Fibroblast of the aortic adventitia (primary cell): ENCODE data around the gene IL9R. TPM values are rescaled to one million over a fixed set of nuclear protein-coding genes. Genes with fewer than 3 reads are reported as not detected.
"Not testable (repeated sequence)": the region's sequence is repeated elsewhere in the genome, so short reads cannot be mapped to it uniquely, and the experiment has no call there.

Experiments
- DNase-seq: peaks from one replicate; pipeline ENCODE4 v3.0.0-alpha.2; 2010; ENCODE audit warnings: low read depth
- H3K4me3 ChIP-seq: 2 replicates; pipeline ENCODE4 v1.5.1; 2011; ENCODE audit warnings: low read depth, mild to moderate bottlenecking, control low read depth, low read length, moderate library complexity
- total RNA-seq: library from RNA; depleted of rRNA; stranded (reverse); fragments of >200 nt; gene quantifications from 2 replicates; pipeline ENCODE4 v1.2.3, GENCODE V29; 2012; ENCODE audit warnings: low replicate concordance
- TF ChIP-seq, protein P1 (sequence below): IDR thresholded peaks from 2 replicates; pipeline ENCODE4 v1.5.1; 2011; ENCODE audit warnings: mild to moderate bottlenecking, low read length, control low read depth, inconsistent platforms; ENCODE audit not compliant: insufficient read depth

Gene IL9R
- total RNA-seq, 1 donor = not detected

DNA sequence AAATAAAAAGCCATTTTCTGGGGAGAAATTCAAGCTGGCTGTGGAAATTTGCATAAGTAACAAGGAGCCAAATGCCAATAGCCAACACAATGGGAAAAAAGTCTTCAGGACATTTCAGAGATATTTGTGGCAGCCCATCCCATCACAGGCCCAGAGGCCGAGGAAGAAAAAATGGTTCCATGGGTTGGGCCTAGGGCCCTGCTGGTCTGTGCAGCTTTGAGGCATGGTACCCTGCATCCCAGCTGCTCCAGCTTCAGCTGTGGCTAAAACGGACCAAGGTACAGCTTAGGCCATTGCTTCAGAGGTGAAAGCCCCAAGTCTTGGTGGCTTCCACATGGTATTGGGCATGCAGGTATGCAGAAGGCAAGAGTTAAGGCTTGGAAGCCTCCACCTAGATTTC lies 14.2 kb upstream of the IL9R start:
- TF ChIP-seq, protein P1, sequence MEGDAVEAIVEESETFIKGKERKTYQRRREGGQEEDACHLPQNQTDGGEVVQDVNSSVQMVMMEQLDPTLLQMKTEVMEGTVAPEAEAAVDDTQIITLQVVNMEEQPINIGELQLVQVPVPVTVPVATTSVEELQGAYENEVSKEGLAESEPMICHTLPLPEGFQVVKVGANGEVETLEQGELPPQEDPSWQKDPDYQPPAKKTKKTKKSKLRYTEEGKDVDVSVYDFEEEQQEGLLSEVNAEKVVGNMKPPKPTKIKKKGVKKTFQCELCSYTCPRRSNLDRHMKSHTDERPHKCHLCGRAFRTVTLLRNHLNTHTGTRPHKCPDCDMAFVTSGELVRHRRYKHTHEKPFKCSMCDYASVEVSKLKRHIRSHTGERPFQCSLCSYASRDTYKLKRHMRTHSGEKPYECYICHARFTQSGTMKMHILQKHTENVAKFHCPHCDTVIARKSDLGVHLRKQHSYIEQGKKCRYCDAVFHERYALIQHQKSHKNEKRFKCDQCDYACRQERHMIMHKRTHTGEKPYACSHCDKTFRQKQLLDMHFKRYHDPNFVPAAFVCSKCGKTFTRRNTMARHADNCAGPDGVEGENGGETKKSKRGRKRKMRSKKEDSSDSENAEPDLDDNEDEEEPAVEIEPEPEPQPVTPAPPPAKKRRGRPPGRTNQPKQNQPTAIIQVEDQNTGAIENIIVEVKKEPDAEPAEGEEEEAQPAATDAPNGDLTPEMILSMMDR = no peak
- no peak for DNase-seq
- H3K4me3 ChIP-seq = no peak overlapping the region

DNA sequence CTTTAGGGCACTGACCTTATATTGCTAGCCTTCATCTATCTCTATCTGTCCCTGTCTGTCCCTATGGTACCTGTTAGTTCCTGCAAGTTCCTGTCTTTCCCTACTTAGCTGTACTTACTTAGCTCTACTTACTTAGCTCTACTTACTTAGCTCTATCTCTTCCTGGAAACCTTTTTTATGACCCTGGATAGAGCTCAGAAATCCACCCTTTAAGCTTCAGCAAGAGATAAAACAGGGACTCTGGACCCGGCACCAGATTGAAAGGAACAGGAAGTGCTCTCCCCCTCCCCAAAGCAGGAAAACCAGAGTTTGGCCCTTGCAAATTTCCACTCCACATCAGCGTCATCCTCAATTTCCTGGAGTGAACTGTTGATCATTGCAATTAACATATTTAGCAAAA lies 12.3 kb upstream of the IL9R start:
- TF ChIP-seq, protein P1 = no peak
- H3K4me3 ChIP-seq = no peak overlapping the region
- no peak for DNase-seq

DNA sequence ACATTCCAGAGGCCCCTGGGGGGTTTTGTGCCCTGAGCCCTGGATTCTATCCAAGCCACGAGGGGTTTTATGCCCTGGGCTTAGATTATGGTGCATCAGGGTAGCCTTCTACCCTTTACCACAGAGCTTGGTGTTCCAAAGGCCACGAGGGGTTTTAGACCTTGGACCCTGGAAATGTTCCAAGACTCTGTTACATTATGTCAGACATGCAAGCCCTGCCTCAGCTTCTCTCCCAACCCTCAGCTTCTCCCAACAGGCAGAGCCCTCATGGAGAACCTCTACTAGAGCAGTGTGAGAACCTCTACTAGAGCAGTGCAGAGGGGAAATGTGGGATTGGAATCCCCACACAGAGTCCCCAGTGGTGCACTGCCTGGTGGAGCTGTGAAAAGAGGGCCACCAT lies 10.5 kb upstream of the IL9R start:
- H3K4me3 ChIP-seq, DNase-seq: not testable (repeated sequence)

DNA sequence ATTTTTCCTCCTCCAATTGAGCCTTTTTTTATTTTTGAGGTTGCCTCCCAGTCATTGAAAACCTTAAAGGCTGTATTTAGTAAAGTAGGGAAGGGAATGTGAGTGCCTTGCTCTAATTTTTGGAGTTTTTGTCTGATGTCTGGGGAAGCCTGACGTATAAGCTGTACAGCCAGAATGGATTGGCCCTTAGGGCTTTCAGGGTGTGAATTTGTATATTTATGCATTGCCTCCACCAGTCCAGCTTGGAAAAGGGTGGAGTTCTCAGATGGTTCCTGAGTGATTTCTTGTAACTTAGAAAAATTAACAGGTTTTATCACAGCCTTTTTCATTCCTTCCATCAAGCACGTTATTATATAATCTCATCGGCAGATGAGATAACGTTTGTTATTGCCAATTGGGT lies 8.6 kb upstream of the IL9R start:
- TF ChIP-seq, protein P1 = no peak
- no peak overlapping the region for H3K4me3 ChIP-seq
- DNase-seq = no peak

DNA sequence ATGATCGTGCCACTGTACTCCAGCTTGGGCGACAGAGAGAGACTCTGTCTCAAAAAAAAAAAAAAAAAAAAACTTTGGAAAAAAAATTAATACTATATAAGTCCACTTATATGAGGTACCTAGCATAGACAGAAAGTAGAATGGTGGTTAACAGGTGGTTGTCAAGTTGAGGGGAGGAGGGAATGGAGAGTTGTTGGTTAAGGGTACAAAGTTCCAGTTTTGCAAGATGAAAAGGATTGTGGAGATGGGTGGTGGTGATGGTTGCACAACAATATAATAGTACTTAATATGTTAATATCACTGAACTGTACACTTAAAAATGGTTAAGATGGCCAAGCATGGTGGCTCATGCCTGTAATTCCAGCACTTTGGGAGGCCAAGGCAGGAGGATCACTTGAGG lies 4.1 kb upstream of the IL9R start:
- no peak overlapping the region for H3K4me3 ChIP-seq
- no peak for DNase-seq
- TF ChIP-seq, protein P1 = no peak

DNA sequence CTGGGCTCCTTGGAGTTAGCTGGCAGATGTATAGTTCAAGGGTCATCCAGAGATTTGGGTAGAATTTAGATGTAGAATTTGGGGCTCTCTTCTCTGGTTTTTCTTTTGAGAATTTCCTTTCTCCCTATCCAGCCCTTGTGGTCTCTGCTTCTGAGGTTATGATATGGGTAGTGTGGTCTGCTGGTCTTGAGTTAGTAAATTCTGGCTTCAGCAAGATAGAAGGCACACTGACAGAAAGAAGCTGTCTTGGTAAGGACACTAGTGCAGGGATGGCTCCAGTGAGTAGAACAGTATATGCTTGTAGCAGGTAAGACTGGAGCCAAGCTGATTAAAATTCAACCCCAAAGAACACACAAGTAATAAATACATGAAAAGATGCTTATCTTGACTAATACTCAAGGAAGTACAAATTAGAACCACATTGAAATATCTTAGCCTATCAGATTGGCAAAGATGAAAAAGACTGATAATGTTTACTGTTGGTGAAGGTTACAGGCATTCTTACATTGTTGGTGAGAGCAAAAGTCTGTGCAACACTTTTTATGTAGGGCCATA lies 2.1 kb upstream of the IL9R start:
- TF ChIP-seq, protein P1 = no peak
- no peak overlapping the region for H3K4me3 ChIP-seq
- no peak for DNase-seq

DNA sequence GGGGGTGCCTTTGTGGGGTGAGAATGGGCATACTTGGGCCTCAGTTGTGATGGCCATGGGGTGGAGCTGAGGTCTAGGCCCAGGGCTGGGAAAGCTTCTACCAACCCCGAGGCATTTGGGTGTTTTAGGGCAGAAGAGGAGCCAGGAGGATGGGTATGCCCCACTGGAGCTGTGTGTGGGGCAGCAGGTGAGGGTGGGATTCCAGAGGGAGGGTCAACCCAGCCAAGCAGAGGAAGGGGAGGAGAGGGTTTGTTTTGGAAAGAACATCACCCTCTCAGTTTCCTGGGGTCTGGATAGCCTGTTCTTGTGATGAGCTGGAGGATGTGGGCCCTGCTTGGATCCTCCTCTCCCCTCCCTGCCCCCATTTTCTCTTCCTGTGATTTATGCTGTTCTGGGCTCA lies 620 bp downstream of the IL9R start:
- TF ChIP-seq, protein P1 = no peak
- no peak for DNase-seq
- no peak overlapping the region for H3K4me3 ChIP-seq
